ENCODE measurements around the gene AP4S1.
"Not testable (repeated sequence)": the region's sequence is repeated elsewhere in the genome, so short reads cannot be mapped to it uniquely, and the experiment has no call there.

AP4S1 gene

GRCh38 chr14:31004007-31004406 is 21.4 kb upstream of the AP4S1 start:
- H3K4me1 ChIP-seq (ENCODE audit: control insufficient read depth in 2 of 2, insufficient read depth in 2 of 2, low read length in 2 of 2); H3K27ac ChIP-seq (ENCODE audit: low read depth in 2 of 2, low read length in 2 of 2); H3K27me3 ChIP-seq (ENCODE audit: control insufficient read depth in 2 of 2, insufficient read depth in 2 of 2, low read length in 2 of 2); H3K9me3 ChIP-seq (ENCODE audit: control insufficient read depth in 2 of 2, low read length in 2 of 2); H3K4me3 ChIP-seq (ENCODE audit: low read length in 2 of 2); H3K9ac ChIP-seq (ENCODE audit: low read depth in 1 of 2, low read length in 2 of 2): not testable (repeated sequence)
- peaks cover 0 to 11% of the 10 kb centered on the region in 2 donors for H3K36me3 ChIP-seq (ENCODE audit: control insufficient read depth in 2 of 2, insufficient read depth in 2 of 2, low read length in 2 of 2)

GRCh38 chr14:31006703-31007102 is 18.7 kb upstream of the AP4S1 start:
- H3K4me3 ChIP-seq (ENCODE audit: low read length in 2 of 2): no peak overlapping the region
- no peaks in the 10 kb centered on the region for H3K9me3 ChIP-seq (ENCODE audit: control insufficient read depth in 2 of 2, low read length in 2 of 2)
- H3K4me1 ChIP-seq (ENCODE audit: control insufficient read depth in 2 of 2, insufficient read depth in 2 of 2, low read length in 2 of 2): no peaks in the 10 kb centered on the region
- no peak overlapping the region for H3K9ac ChIP-seq (ENCODE audit: low read depth in 1 of 2, low read length in 2 of 2)
- H3K27ac ChIP-seq (ENCODE audit: low read depth in 2 of 2, low read length in 2 of 2): no peak overlapping the region
- peaks cover 0 to 11% of the 10 kb centered on the region in 2 donors for H3K36me3 ChIP-seq (ENCODE audit: control insufficient read depth in 2 of 2, insufficient read depth in 2 of 2, low read length in 2 of 2)
- H3K27me3 ChIP-seq (ENCODE audit: control insufficient read depth in 2 of 2, insufficient read depth in 2 of 2, low read length in 2 of 2): no peaks in the 10 kb centered on the region

- no peaks in the 10 kb centered on the region for H3K27me3 ChIP-seq (ENCODE audit: control insufficient read depth in 2 of 2, insufficient read depth in 2 of 2, low read length in 2 of 2)
- H3K27ac ChIP-seq (ENCODE audit: low read depth in 2 of 2, low read length in 2 of 2): no peak overlapping the region
- peaks cover 0 to 12% of the 10 kb centered on the region in 2 donors for H3K36me3 ChIP-seq (ENCODE audit: control insufficient read depth in 2 of 2, insufficient read depth in 2 of 2, low read length in 2 of 2)
- H3K4me1 ChIP-seq (ENCODE audit: control insufficient read depth in 2 of 2, insufficient read depth in 2 of 2, low read length in 2 of 2): no peaks in the 10 kb centered on the region
- H3K4me3 ChIP-seq (ENCODE audit: low read length in 2 of 2): no peak overlapping the region
- no peaks in the 10 kb centered on the region for H3K9me3 ChIP-seq (ENCODE audit: control insufficient read depth in 2 of 2, low read length in 2 of 2)
- H3K9ac ChIP-seq (ENCODE audit: low read depth in 1 of 2, low read length in 2 of 2): no peak overlapping the region
Measured at GRCh38 chr14:31009836-31010574, 15.4 kb upstream of the AP4S1 start.

GRCh38 chr14:31010935-31011334 is 14.5 kb upstream of the AP4S1 start:
- no peak overlapping the region for H3K9ac ChIP-seq (ENCODE audit: low read depth in 1 of 2, low read length in 2 of 2)
- H3K36me3 ChIP-seq (ENCODE audit: control insufficient read depth in 2 of 2, insufficient read depth in 2 of 2, low read length in 2 of 2): peaks cover 0 to 6% of the 10 kb centered on the region in 2 donors
- no peaks in the 10 kb centered on the region for H3K4me1 ChIP-seq (ENCODE audit: control insufficient read depth in 2 of 2, insufficient read depth in 2 of 2, low read length in 2 of 2)
- no peaks in the 10 kb centered on the region for H3K27me3 ChIP-seq (ENCODE audit: control insufficient read depth in 2 of 2, insufficient read depth in 2 of 2, low read length in 2 of 2)
- H3K4me3 ChIP-seq (ENCODE audit: low read length in 2 of 2): no peak overlapping the region
- H3K27ac ChIP-seq (ENCODE audit: low read depth in 2 of 2, low read length in 2 of 2): no peak overlapping the region
- no peaks in the 10 kb centered on the region for H3K9me3 ChIP-seq (ENCODE audit: control insufficient read depth in 2 of 2, low read length in 2 of 2)

GRCh38 chr14:31013841-31014240 is 11.6 kb upstream of the AP4S1 start:
- Histone ChIP-seq H3K27ac (ENCODE audit: low read depth in 2 of 2, low read length in 2 of 2) (no peak overlapping the region), H3K9ac (ENCODE audit: low read depth in 1 of 2, low read length in 2 of 2) (no peak overlapping the region), H3K9me3 (ENCODE audit: control insufficient read depth in 2 of 2, low read length in 2 of 2) (no peaks in the 10 kb centered on the region), H3K36me3 (ENCODE audit: control insufficient read depth in 2 of 2, insufficient read depth in 2 of 2, low read length in 2 of 2) (peaks cover 0 to 8% of the 10 kb centered on the region in 2 donors), H3K27me3 (ENCODE audit: control insufficient read depth in 2 of 2, insufficient read depth in 2 of 2, low read length in 2 of 2) (no peaks in the 10 kb centered on the region), H3K4me3 (ENCODE audit: low read length in 2 of 2) (no peak overlapping the region), H3K4me1 (ENCODE audit: control insufficient read depth in 2 of 2, insufficient read depth in 2 of 2, low read length in 2 of 2) (no peaks in the 10 kb centered on the region)

- Histone ChIP-seq H3K27ac (ENCODE audit: low read depth in 2 of 2, low read length in 2 of 2) (no peak overlapping the region), H3K9me3 (ENCODE audit: control insufficient read depth in 2 of 2, low read length in 2 of 2) (no peaks in the 10 kb centered on the region), H3K4me3 (ENCODE audit: low read length in 2 of 2) (no peak overlapping the region), H3K36me3 (ENCODE audit: control insufficient read depth in 2 of 2, insufficient read depth in 2 of 2, low read length in 2 of 2) (peaks cover 0 to 9% of the 10 kb centered on the region in 2 donors), H3K4me1 (ENCODE audit: control insufficient read depth in 2 of 2, insufficient read depth in 2 of 2, low read length in 2 of 2) (peaks cover 0 to 2% of the 10 kb centered on the region in 2 donors), H3K27me3 (ENCODE audit: control insufficient read depth in 2 of 2, insufficient read depth in 2 of 2, low read length in 2 of 2) (no peaks in the 10 kb centered on the region), H3K9ac (ENCODE audit: low read depth in 1 of 2, low read length in 2 of 2) (no peak overlapping the region)
Measured at GRCh38 chr14:31018057-31018645, 7.3 kb upstream of the AP4S1 start.

GRCh38 chr14:31020834-31021575 is 4.4 kb upstream of the AP4S1 start:
- Histone ChIP-seq H3K36me3 (ENCODE audit: control insufficient read depth in 2 of 2, insufficient read depth in 2 of 2, low read length in 2 of 2) (peaks cover 0 to 9% of the 10 kb centered on the region in 2 donors), H3K4me1 (ENCODE audit: control insufficient read depth in 2 of 2, insufficient read depth in 2 of 2, low read length in 2 of 2) (peaks cover 7 to 11% of the 10 kb centered on the region in 2 donors), H3K27ac (ENCODE audit: low read depth in 2 of 2, low read length in 2 of 2) (no peak overlapping the region), H3K9ac (ENCODE audit: low read depth in 1 of 2, low read length in 2 of 2) (no peak overlapping the region), H3K9me3 (ENCODE audit: control insufficient read depth in 2 of 2, low read length in 2 of 2) (no peaks in the 10 kb centered on the region), H3K27me3 (ENCODE audit: control insufficient read depth in 2 of 2, insufficient read depth in 2 of 2, low read length in 2 of 2) (no peaks in the 10 kb centered on the region), H3K4me3 (ENCODE audit: low read length in 2 of 2) (no peak overlapping the region)

- Histone ChIP-seq H3K27ac (ENCODE audit: low read depth in 2 of 2, low read length in 2 of 2) (no peak overlapping the region), H3K9me3 (ENCODE audit: control insufficient read depth in 2 of 2, low read length in 2 of 2) (no peaks in the 10 kb centered on the region), H3K9ac (ENCODE audit: low read depth in 1 of 2, low read length in 2 of 2) (no peak overlapping the region), H3K4me1 (ENCODE audit: control insufficient read depth in 2 of 2, insufficient read depth in 2 of 2, low read length in 2 of 2) (peaks cover 7 to 11% of the 10 kb centered on the region in 2 donors), H3K36me3 (ENCODE audit: control insufficient read depth in 2 of 2, insufficient read depth in 2 of 2, low read length in 2 of 2) (peaks cover 0 to 9% of the 10 kb centered on the region in 2 donors), H3K27me3 (ENCODE audit: control insufficient read depth in 2 of 2, insufficient read depth in 2 of 2, low read length in 2 of 2) (no peaks in the 10 kb centered on the region), H3K4me3 (ENCODE audit: low read length in 2 of 2) (no peak overlapping the region)
Measured at GRCh38 chr14:31021576-31021949, 3.9 kb upstream of the AP4S1 start.

GRCh38 chr14:31022386-31022785 is 3.1 kb upstream of the AP4S1 start:
- Histone ChIP-seq H3K27ac (ENCODE audit: low read depth in 2 of 2, low read length in 2 of 2) (no peak overlapping the region), H3K9me3 (ENCODE audit: control insufficient read depth in 2 of 2, low read length in 2 of 2) (no peaks in the 10 kb centered on the region), H3K4me3 (ENCODE audit: low read length in 2 of 2) (no peak overlapping the region), H3K36me3 (ENCODE audit: control insufficient read depth in 2 of 2, insufficient read depth in 2 of 2, low read length in 2 of 2) (peaks cover 0 to 9% of the 10 kb centered on the region in 2 donors), H3K9ac (ENCODE audit: low read depth in 1 of 2, low read length in 2 of 2) (no peak overlapping the region), H3K4me1 (ENCODE audit: control insufficient read depth in 2 of 2, insufficient read depth in 2 of 2, low read length in 2 of 2) (peaks cover 7 to 13% of the 10 kb centered on the region in 2 donors), H3K27me3 (ENCODE audit: control insufficient read depth in 2 of 2, insufficient read depth in 2 of 2, low read length in 2 of 2) (no peaks in the 10 kb centered on the region)

GRCh38 chr14:31024010-31024480 is 1.4 kb upstream of the AP4S1 start:
- Histone ChIP-seq H3K27me3 (ENCODE audit: control insufficient read depth in 2 of 2, insufficient read depth in 2 of 2, low read length in 2 of 2) (no peaks in the 10 kb centered on the region), H3K27ac (ENCODE audit: low read depth in 2 of 2, low read length in 2 of 2) (no peak overlapping the region), H3K9ac (ENCODE audit: low read depth in 1 of 2, low read length in 2 of 2) (peak overlapping the region; percentile 2 to 95), H3K4me3 (ENCODE audit: low read length in 2 of 2) (peak overlapping the region; percentile 2 to 49), H3K36me3 (ENCODE audit: control insufficient read depth in 2 of 2, insufficient read depth in 2 of 2, low read length in 2 of 2) (peaks cover 0 to 7% of the 10 kb centered on the region in 2 donors), H3K4me1 (ENCODE audit: control insufficient read depth in 2 of 2, insufficient read depth in 2 of 2, low read length in 2 of 2) (peaks cover 7 to 13% of the 10 kb centered on the region in 2 donors), H3K9me3 (ENCODE audit: control insufficient read depth in 2 of 2, low read length in 2 of 2) (no peaks in the 10 kb centered on the region)
